ENCODE measurements around the gene CCR5. TPM values are rescaled to one million over a fixed set of nuclear protein-coding genes. Genes with fewer than 3 reads are reported as not detected.
A peak's percentile ranks its signal among the peaks of the same experiment; 100 is the strongest.
"Not testable (repeated sequence)": the region's sequence is repeated elsewhere in the genome, so short reads cannot be mapped to it uniquely, and the experiment has no call there.

CCR5 gene
- total RNA-seq, 2 donors from 2014 or later = 1.4 to 2.2 TPM

DNA sequence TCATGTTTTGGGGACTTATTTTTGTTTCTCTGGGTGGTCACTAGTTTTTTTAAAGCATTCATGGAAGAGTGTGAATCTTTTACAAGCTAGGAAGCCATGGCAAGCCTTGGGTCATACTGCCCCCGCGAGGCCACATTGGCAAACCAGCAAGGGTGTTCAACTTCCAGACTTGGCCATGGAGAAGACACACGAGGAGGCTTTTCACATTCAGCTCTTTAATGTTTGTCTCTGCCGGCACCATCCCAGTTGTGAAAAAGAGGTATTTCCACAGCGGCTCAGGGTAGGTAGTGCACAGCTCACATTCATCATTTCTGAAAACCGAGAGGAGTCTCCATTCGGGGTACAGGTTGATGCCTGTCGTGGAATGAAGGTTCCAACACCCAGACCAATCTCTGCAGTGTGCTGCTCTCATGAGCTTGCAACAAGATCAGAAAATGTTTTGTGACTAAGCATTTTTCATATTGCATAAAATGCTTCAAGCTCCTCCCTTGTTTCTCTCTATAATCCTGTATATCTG, 7.7 kb downstream of the CCR5 start:
- intact Hi-C loops (cut with DNase I) = loop anchor here in 1 of 2 donors (5.0 to 10.0 kb wide), 2 partner anchors 104 to 286 kb away; no protein-coding TSS in a partner anchor
- ATAC-seq (peak; percentile 53 to 65), DNase-seq (peak; percentile 60)

DNA sequence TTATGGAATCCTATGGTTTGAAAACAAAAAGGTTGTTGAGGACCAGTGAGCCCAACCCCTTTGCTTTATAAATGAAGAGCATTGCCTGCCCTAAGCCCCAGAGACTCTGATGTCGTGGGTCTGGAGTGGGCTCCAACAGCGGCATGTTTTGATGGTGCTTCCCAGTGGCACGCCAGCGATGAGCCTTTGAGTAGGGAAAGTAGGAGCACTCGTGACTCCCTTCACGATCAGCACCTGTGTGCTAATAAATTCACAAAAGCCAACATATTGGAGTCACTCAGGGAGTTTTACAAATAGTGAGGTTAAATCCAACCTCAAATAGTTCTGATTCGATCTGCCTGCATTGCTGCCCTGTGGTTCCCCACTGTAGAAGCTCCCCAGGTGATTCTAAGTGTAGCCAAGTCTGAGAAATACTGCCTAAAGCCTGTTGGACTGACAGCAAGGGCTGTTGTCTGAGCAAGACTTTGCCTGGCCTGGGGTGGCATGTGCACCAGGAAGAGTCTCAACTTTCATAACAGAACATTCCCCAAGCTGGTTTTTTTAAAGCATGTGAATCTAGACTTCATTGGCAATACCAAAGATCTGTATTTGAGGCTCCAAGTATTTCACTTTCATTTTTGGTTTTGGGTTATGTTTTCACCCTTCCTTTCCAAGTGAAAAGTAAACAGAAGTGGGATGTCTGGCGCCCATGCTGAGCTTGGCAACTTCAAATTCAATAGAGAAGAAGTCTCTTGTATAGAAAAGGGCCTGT, 9.9 kb downstream of the CCR5 start:
- ATAC-seq = peak in 1 of 2 donors; percentile 27
- no peak for DNase-seq
- intact Hi-C loops (cut with DNase I) = no loop called here

DNA sequence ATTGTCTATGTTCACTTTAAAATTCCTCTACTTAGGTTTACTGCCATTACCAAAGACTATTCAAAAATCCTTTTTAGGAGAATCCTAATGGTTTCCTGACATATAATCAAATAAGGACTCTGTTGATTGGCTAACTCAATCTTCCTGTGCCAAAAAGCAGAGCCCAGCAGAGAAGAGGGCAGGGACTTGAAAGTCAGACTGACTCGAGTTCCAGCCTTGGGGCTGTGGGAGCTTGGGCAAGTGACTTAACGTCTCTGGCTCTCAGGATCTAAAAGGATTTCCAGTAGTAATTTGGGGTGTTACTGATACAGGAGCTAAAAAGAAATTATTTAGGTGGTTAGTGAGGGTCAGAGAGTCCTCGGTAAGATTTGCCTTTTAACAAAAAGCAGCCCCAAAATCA, 10.9 kb downstream of the CCR5 start:
- DNase-seq = no peak
- intact Hi-C loops (cut with DNase I) = no loop called here
- ATAC-seq = no peak

DNA sequence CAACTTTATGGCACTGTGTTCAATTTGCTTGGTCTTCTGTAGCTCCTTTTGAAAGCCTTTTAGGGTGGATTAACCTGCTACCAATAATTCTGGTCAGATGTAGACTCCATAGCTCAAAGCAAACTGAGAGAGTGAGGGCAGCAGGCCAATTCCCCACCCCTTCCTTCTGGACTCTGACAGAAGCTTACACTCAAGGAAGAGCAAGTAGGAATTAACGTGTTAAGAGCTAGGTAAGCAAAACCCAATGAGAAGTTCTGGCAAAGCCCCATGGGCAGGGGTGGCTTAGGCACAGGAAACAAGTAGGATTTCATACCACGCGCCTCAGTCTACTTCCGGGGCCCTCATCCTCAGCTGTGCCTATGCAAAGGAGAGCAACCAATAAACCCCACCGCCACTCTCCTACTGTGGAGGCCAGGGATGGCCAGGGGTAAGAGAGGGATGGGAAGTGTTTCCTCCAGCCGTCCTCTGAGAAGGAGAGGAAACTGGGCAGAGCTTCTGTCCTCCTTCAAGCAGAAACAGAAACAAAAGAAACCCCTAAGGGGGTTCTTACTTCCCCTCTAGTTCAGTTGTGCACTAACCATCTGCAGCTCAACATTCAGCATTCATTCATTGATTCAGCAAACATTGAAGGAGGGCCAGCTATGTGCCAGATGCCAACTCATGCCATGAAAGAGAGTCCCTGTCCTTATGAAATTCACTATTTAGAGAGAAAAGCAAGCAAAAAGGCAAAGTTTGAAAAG, 12.6 kb downstream of the CCR5 start:
- intact Hi-C loops (cut with DNase I) = no loop called here
- DNase-seq (no peak), ATAC-seq (no peak)

DNA sequence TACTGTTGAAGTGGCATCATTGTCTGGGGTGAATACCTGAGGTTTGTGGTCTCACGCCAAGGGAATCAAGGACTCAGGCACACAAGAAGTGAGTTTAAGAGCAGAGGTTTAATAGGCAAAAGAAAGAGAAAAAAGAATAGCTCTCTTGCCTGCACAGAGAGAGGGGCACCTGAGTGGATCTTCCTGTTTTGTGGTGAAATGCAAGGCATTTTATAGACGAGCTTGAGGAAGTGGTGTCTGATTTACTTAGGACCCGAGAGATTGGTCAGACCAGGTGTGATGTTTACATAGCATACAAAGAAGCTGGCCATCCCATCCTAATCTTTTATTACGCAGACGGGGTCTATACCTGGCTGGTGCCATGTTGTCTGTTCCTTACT, 13.2 kb downstream of the CCR5 start:
- ATAC-seq (no peak), DNase-seq (no peak)
- intact Hi-C loops (cut with DNase I) = no loop called here

DNA sequence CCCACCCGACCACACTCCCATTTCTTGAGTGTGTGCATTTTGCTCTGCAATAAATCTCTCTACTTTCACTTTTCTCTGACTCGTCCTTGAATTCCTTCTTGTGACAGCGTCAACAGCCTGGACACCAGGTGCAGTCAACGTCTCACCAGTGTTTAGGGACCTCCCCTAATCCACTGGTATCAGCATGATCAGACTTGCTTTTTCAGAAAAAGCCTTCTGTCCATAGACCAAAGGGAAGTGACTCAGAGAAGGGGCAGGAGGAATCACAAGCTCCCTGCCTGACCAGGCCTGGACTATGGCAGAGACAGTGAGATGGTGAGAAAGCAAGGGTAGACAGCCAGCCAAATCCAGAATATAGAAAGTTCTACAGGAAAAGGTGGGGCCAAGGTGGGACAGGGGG, 15.5 kb downstream of the CCR5 start:
- DNase-seq (no peak), ATAC-seq (peak in 1 of 2 donors; percentile 34)
- intact Hi-C loops (cut with DNase I) = no loop called here

DNA sequence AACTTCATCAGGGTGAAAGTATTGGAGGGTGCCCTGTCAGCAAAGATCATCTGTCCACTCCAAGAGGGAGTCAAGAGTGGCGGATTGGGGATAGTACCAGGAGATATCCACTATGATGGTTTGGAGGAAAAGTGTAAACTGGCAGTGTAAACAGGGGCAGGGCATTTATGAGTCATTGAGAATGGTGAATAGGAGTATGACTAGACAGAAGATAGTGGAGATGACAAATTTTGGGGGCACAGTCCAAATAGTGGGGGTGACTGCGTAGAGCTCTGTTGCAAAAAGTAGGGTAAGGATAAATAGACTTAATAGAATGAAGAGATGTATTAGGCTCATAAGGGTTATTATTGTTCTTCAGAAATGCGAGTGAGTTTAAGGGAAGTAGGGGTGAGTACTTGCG, 18.1 kb downstream of the CCR5 start:
- DNase-seq; intact Hi-C loops (cut with DNase I); ATAC-seq: not testable (repeated sequence)

DNA sequence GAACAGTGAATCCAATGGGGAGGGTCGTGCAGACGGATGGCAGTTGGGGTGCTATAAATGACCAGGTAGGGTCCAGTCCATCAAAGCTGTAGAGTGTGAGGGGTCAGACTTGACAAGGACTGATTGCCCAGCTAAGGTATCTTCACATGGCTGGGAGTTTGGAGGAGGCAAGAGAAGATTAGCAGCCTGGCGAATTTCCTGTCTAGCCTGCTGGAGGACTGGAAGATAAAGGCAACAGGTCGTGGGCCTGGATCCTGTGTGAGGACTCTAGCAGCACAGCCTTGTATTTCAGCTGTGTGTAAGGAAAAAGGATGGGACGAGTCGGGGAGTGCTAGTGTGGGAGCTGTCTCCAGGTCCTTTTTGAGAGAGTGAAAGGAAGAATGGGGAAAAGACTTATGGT, 18.6 kb downstream of the CCR5 start:
- ATAC-seq = no peak
- intact Hi-C loops (cut with DNase I) = no loop called here

DNA sequence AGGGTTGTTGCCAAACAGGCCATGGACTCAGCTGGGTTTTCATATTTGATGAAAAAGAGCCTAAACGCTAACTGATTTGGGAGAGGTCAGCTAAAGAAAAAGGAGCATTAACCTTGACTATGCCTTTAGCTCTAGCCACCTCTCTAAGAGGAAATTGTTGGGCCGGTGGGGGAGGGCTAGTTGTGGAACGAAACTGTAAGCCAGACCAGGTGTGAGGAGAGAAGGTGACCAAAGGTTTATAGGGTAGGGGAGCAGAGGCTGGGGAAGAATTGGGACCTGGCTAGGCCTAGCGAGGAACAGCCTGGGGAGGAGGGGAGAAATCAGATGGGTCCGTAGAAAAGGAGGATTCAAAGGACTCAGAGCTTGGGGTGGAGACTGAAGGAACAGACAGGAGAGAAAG, 20.8 kb downstream of the CCR5 start:
- not testable (repeated sequence) for ATAC-seq

More for the DNA sequence above, 18.6 kb downstream of the CCR5 start:
- DNase-seq = no peak

DNA sequence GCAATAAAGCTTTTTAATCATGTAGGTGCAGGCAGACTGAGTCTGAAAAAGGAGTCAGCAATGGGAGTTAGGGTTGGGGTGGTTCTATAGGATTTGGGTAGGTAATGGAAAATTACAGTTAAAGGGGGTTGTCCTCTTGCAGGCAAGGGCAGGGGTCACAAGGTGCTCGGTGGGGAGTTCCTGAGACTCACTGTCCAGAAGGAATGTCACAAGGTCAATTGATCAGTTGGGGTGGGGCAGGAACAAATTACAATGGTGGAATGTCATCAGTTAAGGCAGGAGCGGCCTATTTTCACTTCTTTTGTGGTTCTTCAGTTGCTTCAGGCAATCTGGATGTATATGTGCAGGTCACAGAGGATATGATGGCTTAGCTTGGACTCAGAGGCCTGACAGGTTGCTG, 22.3 kb downstream of the CCR5 start:
- no peak for ATAC-seq
- DNase-seq = no peak
- intact Hi-C loops (cut with DNase I) = no loop called here

More for the DNA sequence above, 20.8 kb downstream of the CCR5 start:
- DNase-seq; intact Hi-C loops (cut with DNase I): not testable (repeated sequence)

DNA sequence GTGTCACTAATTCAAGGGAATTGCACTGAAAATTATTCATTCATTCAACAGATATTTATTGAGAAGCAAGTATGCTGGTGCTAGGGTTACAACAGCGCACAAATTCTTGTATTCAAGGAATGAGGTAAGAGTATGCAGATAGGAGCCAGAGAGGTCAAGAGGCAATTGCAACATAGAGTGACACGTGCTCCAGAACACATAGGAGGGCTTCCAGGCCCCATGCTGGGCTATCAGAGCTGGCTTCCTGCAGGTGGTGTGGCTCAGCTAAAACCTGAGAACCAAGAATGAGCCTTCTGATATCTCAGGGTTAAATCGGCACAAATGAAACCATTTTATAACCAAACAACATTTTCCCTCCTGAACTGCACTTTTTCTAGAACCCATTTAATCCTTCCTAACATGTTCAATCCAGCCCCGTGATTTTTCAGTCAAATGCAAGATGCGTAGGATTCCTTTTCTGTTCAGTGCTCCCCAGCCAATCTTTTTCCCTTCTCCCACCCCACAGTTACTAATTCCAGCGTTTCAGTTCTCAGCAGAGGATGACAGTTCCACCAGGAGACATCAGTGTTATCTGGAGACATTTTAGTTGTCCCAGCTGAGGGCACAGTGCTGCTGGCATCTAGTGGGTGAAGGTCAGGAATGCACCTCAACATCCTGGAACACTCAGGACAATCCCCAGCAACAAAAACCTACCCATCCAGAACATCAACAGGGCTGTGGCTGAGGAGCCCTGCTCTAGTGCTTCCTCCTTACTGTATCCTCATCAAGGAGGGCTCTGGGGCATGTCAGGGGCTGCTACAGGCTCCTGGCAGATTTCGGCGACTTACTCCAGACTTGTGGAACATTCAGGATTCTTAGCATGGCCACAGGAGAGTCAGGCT, 23.0 kb downstream of the CCR5 start:
- DNase-seq (no peak), ATAC-seq (peak; percentile 44 to 84)
- intact Hi-C loops (cut with DNase I) = no loop called here

DNA sequence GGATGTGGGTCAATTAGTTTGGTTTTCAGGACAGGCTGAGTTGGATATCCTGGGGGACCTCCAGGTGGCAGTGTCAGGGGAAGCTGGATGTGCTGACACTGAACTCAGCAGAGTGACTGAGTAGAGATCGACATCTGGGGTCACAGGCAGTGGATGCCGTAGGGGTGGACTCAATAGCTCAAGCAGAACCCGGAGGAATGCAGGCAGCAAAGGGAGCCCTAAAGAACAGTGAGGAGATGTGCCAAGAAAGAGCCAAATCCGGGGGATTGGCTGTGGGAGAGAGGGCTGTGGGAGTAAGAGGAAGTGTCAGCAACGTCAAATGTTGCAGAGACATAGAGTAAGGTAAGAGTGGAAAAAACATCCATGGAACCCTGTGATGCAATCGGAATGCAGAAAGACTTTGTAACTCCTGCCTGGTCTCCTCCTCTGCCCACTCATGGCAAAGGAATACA, 24.5 kb downstream of the CCR5 start:
- ATAC-seq (peak; percentile 36 to 77), DNase-seq (no peak)
- intact Hi-C loops (cut with DNase I) = no loop called here

DNA sequence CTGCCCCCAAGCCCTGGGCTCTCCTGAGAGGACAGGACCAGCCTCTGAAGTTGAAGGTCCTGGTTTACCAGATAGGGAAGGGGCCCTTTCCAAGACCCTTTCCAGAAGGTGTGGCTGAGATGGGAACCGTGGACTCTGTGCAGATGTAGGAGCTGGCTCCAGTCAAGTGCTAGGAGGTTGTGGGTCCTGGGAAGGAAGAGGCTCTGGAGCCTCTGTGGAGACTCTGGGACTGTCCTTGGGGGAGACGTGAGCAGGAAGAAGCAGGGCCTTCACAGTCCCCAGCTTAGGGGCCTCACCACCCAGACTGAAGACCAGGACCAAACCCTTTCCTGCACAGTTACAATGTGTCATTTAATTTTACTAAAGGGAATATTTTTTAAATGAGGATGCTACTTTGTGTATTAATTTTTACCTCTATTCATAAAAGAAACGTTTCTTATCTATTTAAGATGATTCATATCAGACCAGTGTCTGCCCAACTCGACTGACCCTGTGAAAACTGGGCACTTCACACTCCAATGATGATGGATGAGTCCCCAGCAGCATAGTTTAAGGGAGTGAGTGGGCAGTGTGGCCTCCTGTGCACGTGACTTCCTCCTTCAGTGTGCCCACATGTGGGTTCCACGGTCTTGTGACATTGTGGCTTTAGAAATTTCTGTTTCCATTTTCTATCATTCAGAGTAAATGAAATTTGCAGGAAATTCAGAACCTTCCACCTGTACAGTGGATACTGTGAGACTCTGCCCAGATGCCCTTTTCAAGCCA, 25.2 kb downstream of the CCR5 start:
- ATAC-seq = peak in 1 of 2 donors; percentile 15
- intact Hi-C loops (cut with DNase I) = no loop called here
- DNase-seq = no peak

DNA sequence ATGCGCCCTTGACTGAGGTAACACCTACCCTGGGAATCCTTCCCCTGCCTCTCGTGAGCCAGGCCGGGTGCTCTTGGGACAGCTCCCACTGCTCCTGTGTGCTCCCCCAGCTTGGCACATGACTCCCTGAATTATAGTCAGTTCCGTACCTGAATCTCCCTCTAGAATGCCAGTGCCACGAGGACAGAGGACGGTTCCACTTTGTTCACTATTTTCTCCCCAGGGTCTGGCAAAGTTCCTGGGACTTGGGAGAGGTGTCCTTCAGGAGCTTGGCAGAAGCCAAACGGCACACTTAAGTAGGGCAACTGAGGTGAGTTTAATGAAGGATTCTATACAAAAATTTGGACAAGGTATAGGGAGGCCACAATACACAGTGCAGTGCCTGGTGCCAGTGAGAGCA, 26.4 kb downstream of the CCR5 start:
- ATAC-seq (no peak), DNase-seq (no peak)
- intact Hi-C loops (cut with DNase I) = no loop called here

DNA sequence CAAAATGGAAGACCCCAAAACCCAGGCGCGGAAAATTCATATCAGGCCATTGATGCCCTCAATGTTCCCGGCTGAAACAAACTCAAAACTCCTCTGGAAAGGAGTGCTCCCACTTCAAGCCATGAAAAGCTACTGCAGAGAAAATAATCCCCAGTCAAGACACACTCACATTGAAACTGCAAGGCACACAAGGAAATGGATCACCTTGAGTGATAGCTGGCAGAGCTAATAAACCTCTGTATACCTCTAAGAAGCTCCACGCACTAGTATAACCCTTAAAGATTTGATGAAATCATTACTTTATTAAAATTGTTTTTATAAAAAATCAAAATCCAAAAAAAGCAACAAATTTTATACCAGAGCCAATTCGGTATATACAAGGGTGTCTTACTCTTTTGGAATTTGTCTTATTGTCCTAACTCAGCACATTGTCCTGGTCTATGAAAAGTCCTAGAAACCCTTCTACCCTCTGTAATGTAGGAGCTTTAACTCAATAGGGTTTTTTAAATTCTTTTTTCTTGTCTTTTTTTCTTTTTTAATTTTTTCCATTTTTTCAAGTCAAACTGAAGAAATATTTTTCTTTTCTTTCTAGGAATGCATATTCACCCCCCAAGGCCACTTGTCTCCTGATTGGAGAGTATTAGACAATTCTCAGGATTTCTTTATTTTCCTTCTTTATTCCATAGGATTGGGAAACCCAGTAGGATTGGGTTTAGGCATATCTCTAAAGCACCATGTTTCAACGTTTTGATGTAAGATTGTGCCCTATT, 27.6 kb downstream of the CCR5 start:
- ATAC-seq = no peak
- no peak for DNase-seq
- intact Hi-C loops (cut with DNase I) = no loop called here

DNA sequence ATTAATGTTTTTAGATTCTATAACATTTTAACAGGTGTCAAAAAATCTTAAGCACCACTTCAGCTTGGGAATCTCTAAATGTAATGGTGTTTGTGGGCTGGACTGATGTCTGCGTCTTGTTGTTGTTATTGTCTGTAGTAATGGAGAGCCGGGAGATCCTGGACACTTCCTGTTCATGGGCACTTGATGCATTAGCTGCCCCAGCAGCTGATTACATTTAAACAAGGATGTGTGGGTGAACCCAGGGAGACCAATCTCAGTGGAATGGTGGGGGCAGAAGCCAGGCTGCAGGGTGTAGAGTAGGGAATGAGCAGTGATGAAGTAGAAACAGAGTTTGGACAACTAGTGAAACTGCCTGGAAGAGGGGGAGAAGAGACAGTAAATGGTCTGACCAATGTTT, 28.4 kb downstream of the CCR5 start:
- DNase-seq = no peak
- intact Hi-C loops (cut with DNase I) = no loop called here
- no peak for ATAC-seq

DNA sequence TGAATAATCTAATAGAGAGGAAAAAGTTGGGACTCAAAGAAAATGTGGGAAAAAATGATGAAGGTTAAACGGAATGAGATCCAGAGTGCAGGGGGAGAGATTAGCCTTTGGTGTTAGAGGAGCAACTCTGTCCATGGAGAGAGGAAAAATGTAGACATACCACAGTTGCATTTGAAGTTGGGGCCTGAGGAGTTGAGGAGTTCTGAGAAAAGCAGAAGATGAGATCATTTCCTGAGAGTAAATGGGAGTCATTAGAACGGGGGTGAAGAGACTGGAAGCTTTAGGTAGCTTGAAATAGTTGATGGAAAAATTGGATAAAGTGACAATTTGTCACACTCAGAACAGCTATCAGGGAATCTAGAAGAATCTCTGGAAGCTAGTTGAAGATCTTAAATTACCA, 28.8 kb downstream of the CCR5 start:
- DNase-seq = no peak
- ATAC-seq = no peak

More for the DNA sequence above, 28.8 kb downstream of the CCR5 start:
- intact Hi-C loops (cut with DNase I) = no loop called here
